Activated naive CD8-positive, alpha-beta T cell treated with anti-CD3 and anti-CD28 coated beads, Interleukin-2, amount 10 ng/mL, durations not matched to agents 7 days and 5 days (primary cell): ENCODE data around the gene GLYR1. TPM values are rescaled to one million over a fixed set of nuclear protein-coding genes. Genes with fewer than 3 reads are reported as not detected.

Source experiments
- ATAC-seq: fragments of 150-1000 bp; cut with Tn5 transposase; one replicate; pipeline ENCODE4 v1.10.0; 2021; ENCODE audit warnings: low read depth, moderate library complexity
- POLR2A ChIA-PET: fragments of 350-600 bp; sonication (Branson Sonifier 250); formaldehyde crosslinking; loops from one replicate; lab custom pipeline; 2021; ENCODE audit warnings: antibody characterized with exemption; lab: Charles Lee
- DNase-seq: peaks from one replicate; pipeline ENCODE4 v3.0.0; 2021
- H3K27ac Mint-ChIP-seq: one replicate; pipeline ENCODE4 v1.8.0; 2022; ENCODE audit warnings: mild to moderate bottlenecking, mixed read lengths
- H3K27me3 Mint-ChIP-seq: one replicate; pipeline ENCODE4 v1.8.0; 2022; ENCODE audit warnings: mild to moderate bottlenecking, moderate library complexity, mixed read lengths
- H3K36me3 Mint-ChIP-seq: one replicate; pipeline ENCODE4 v1.8.0; 2021; ENCODE audit warnings: mild to moderate bottlenecking, mixed read lengths
- H3K4me1 Mint-ChIP-seq: one replicate; pipeline ENCODE4 v1.8.0; 2021; ENCODE audit warnings: mixed read lengths
- H3K4me3 Mint-ChIP-seq: one replicate; pipeline ENCODE4 v1.8.0; 2022; ENCODE audit warnings: mild to moderate bottlenecking, moderate library complexity, mixed read lengths
- H3K9me3 Mint-ChIP-seq: one replicate; pipeline ENCODE4 v1.8.0; 2021; ENCODE audit warnings: mixed read lengths
- total RNA-seq, 2 experiments: library from RNA; stranded (reverse); gene quantifications; one replicate each; pipeline ENCODE4 v1.2.3, GENCODE V29; 2021

Gene GLYR1
- total RNA-seq, 2 experiments from 2014 or later: 91.6 to 93.1 TPM

DNA sequence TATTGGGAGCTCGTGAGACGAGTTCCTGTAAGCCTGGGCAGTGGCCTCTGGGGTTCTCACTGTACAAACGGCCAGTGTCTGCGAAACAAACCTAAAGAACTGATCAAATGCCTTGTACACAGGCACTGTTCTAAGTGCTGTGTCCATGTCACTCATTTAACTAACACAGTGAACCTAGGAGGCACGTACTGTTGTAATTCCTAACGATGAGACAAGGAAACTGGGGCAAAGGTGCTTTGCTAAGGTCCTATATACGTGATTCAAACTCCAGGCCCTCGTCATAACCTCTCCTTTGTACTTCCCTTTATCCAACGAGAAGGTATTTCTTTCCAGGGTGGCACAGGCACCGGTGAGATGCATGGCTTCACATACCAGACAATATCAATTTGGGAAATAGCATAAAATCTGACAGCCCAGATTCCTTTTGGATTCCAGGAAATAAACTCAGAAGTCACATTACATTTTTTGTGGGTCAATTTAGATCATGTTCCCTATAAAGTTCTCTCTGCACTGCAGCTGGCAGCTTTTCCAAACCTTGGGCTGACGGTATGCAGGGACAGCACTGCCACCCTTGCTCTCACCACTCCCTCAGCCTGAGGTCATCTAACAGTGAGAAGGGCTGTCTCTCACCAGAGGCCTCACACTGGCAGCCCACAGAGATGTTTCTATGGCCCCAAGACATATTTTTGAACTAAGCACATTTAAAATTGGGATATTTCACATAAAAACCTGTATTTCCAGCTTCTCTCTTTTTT, 18.3 kb downstream of the GLYR1 start:
- POLR2A ChIA-PET: interaction anchor here (1.3 kb wide), 1 partner anchor 18 kb away, joined by 3 read pairs; no protein-coding TSS in a partner anchor
- Mint-ChIP-seq H3K9me3 (no peaks in the 10 kb centered on the region), H3K4me3 (no peak overlapping the region), H3K27me3 (no peaks in the 10 kb centered on the region), H3K27ac (no peak overlapping the region), H3K36me3 (peaks cover 19% of the 10 kb centered on the region), H3K4me1 (peaks cover 2% of the 10 kb centered on the region)
- DNase-seq (no peak), ATAC-seq (no peak)

- POLR2A ChIA-PET: interaction anchor here (0.5 kb wide), 1 partner anchor 1271 kb away, joined by 3 read pairs; no protein-coding TSS in a partner anchor
- H3K36me3 Mint-ChIP-seq: peaks cover 16% of the 10 kb centered on the region
Measured at GRCh38 chr16:4826980-4827379, 20.1 kb downstream of the GLYR1 start.

GRCh38 chr16:4826526-4826925, 20.6 kb downstream of the GLYR1 start:
- no peaks in the 10 kb centered on the region for H3K4me1 Mint-ChIP-seq
- no peaks in the 10 kb centered on the region for H3K27me3 Mint-ChIP-seq
- no peak overlapping the region for H3K27ac Mint-ChIP-seq
- H3K9me3 Mint-ChIP-seq: no peaks in the 10 kb centered on the region
- no peak overlapping the region for H3K4me3 Mint-ChIP-seq
- H3K36me3 Mint-ChIP-seq: peaks cover 17% of the 10 kb centered on the region
- no peak for DNase-seq
- POLR2A ChIA-PET: interaction anchor here (0.5 kb wide), 1 partner anchor 1271 kb away, joined by 3 read pairs; no protein-coding TSS in a partner anchor
- no peak for ATAC-seq

More at GRCh38 chr16:4826980-4827379, 20.1 kb downstream of the GLYR1 start:
- no peak for DNase-seq
- Mint-ChIP-seq H3K4me3 (no peak overlapping the region), H3K27me3 (no peaks in the 10 kb centered on the region), H3K4me1 (no peaks in the 10 kb centered on the region), H3K9me3 (no peaks in the 10 kb centered on the region), H3K27ac (no peak overlapping the region)
- no peak for ATAC-seq

- no peaks in the 10 kb centered on the region for H3K27me3 Mint-ChIP-seq
- POLR2A ChIA-PET: interaction anchor here (0.6 to 1.0 kb wide), 2 partner anchors 32 to 199 kb away, joined by 3 to 4 read pairs; no protein-coding TSS in a partner anchor
- no peaks in the 10 kb centered on the region for H3K9me3 Mint-ChIP-seq
- H3K4me1 Mint-ChIP-seq: no peaks in the 10 kb centered on the region
- DNase-seq: no peak
- H3K36me3 Mint-ChIP-seq: peaks cover 6% of the 10 kb centered on the region
- no peak overlapping the region for H3K4me3 Mint-ChIP-seq
- H3K27ac Mint-ChIP-seq: no peak overlapping the region
- no peak for ATAC-seq
Measured at GRCh38 chr16:4825196-4825595, 21.9 kb downstream of the GLYR1 start.

GRCh38 chr16:4820652-4821051, 26.4 kb downstream of the GLYR1 start:
- ATAC-seq (no peak), DNase-seq (no peak)
- POLR2A ChIA-PET: no interaction called here
- no peak overlapping the region for H3K27ac Mint-ChIP-seq
- no peaks in the 10 kb centered on the region for H3K4me1 Mint-ChIP-seq
- no peak overlapping the region for H3K4me3 Mint-ChIP-seq
- peaks cover 16% of the 10 kb centered on the region for H3K36me3 Mint-ChIP-seq
- no peaks in the 10 kb centered on the region for H3K9me3 Mint-ChIP-seq
- H3K27me3 Mint-ChIP-seq: no peaks in the 10 kb centered on the region

- Mint-ChIP-seq H3K36me3 (peaks cover 23% of the 10 kb centered on the region), H3K27me3 (no peaks in the 10 kb centered on the region), H3K9me3 (no peaks in the 10 kb centered on the region), H3K27ac (no peak overlapping the region), H3K4me1 (peaks cover 2% of the 10 kb centered on the region), H3K4me3 (no peak overlapping the region)
- no peak for ATAC-seq
- DNase-seq: no peak
- POLR2A ChIA-PET: no interaction called here
Measured at GRCh38 chr16:4814542-4815173, 32.4 kb downstream of the GLYR1 start.

- POLR2A ChIA-PET: no interaction called here
- H3K4me3 Mint-ChIP-seq: no peak overlapping the region
- H3K4me1 Mint-ChIP-seq: peaks cover 2% of the 10 kb centered on the region
- ATAC-seq (no peak), DNase-seq (no peak)
- H3K27me3 Mint-ChIP-seq: no peaks in the 10 kb centered on the region
- no peaks in the 10 kb centered on the region for H3K9me3 Mint-ChIP-seq
- H3K27ac Mint-ChIP-seq: no peak overlapping the region
- peaks cover 23% of the 10 kb centered on the region for H3K36me3 Mint-ChIP-seq
Measured at GRCh38 chr16:4814046-4814445, 33.0 kb downstream of the GLYR1 start.

DNA sequence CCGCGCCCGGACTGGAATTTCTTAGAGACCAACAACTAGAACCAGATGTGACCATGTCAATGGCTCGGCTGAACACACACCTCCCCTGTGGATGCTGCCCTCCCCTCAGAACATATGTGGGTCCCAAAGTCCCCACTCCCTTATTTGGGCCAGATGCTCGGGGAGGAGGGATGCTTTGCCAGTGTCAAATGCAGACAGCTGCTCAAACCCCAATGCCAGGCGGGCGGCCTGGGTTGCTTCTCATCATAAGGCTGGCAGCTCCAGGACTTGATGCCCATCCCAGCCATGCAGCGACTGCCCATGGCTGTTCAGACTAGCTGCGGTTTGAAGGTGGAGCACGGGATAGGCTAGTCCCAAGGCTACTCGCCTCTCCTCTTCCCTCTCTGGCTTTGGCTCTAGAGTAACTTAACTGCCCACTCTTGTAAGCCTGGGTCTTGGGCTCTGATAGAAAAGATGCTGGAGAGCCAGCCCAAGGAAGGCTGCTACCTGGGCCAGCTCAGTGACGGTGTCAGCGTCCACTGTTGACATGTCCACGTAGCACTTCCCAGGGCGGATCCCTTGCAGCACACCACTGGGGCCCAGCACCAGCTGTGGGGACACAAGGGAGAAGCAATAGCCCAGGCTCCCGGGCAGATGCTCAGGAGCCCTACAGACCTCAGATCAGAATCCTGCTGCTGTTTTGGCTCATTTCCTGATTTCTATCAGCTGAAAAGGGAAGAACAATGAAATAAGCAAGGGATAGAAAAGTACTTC, 33.7 kb downstream of the GLYR1 start:
- Mint-ChIP-seq H3K27ac (no peak overlapping the region), H3K9me3 (no peaks in the 10 kb centered on the region), H3K36me3 (peaks cover 21% of the 10 kb centered on the region), H3K27me3 (no peaks in the 10 kb centered on the region), H3K4me1 (peaks cover 2% of the 10 kb centered on the region), H3K4me3 (no peak overlapping the region)
- no peak for ATAC-seq
- DNase-seq: no peak
- POLR2A ChIA-PET: no interaction called here

- POLR2A ChIA-PET: no interaction called here
- peaks cover 2% of the 10 kb centered on the region for H3K4me1 Mint-ChIP-seq
- no peaks in the 10 kb centered on the region for H3K9me3 Mint-ChIP-seq
- H3K27ac Mint-ChIP-seq: no peak overlapping the region
- no peaks in the 10 kb centered on the region for H3K27me3 Mint-ChIP-seq
- H3K36me3 Mint-ChIP-seq: peaks cover 24% of the 10 kb centered on the region
- H3K4me3 Mint-ChIP-seq: no peak overlapping the region
- ATAC-seq (no peak), DNase-seq (no peak)
Measured at GRCh38 chr16:4811773-4812172, 35.3 kb downstream of the GLYR1 start.

- no peak for DNase-seq
Measured at GRCh38 chr16:4811242-4811641, 35.8 kb downstream of the GLYR1 start.

GRCh38 chr16:4806280-4806679, 40.8 kb downstream of the GLYR1 start:
- DNase-seq (no peak), ATAC-seq (no peak)
- Mint-ChIP-seq H3K4me3 (no peak overlapping the region), H3K27ac (no peak overlapping the region), H3K36me3 (peaks cover 19% of the 10 kb centered on the region), H3K9me3 (no peaks in the 10 kb centered on the region), H3K4me1 (peaks cover 7% of the 10 kb centered on the region), H3K27me3 (no peaks in the 10 kb centered on the region)
- POLR2A ChIA-PET: no interaction called here

More at GRCh38 chr16:4811242-4811641, 35.8 kb downstream of the GLYR1 start:
- Mint-ChIP-seq H3K4me1 (peaks cover 2% of the 10 kb centered on the region), H3K27ac (no peak overlapping the region), H3K36me3 (peaks cover 26% of the 10 kb centered on the region), H3K27me3 (no peaks in the 10 kb centered on the region), H3K9me3 (no peaks in the 10 kb centered on the region), H3K4me3 (no peak overlapping the region)
- ATAC-seq: no peak
- POLR2A ChIA-PET: no interaction called here

GRCh38 chr16:4805231-4805630, 41.9 kb downstream of the GLYR1 start:
- Mint-ChIP-seq H3K4me1 (peaks cover 12% of the 10 kb centered on the region), H3K27me3 (no peaks in the 10 kb centered on the region), H3K27ac (no peak overlapping the region), H3K9me3 (no peaks in the 10 kb centered on the region), H3K36me3 (peaks cover 19% of the 10 kb centered on the region), H3K4me3 (no peak overlapping the region)
- POLR2A ChIA-PET: interaction anchor here (1.6 kb wide), 1 partner anchor 36 kb away, joined by 3 read pairs; no protein-coding TSS in a partner anchor
- DNase-seq (no peak), ATAC-seq (no peak)
